ENCODE measurements around the gene PCDH15.

Gene PCDH15

DNA sequence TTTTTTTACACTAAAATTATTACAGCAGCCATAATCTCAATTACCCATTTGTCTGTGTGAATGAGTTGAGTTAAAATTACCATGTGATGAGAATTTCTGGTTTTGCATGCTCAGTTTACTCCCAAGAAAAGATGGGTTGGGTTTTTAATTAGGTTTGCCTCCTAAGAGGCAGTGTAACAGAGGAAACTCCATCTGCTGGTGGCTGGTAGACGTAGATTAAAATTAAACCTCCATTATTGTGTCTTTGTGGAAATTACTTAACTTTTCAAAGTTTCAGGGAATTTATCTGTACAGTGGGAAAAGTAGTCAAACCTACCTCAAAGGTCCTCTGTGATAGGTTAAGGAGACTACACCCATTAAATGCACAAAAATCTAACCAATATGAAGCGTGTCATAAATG is 954.2 kb downstream of the PCDH15 start:
- no peak for DNase-seq (ENCODE audit: low spot score)

DNA sequence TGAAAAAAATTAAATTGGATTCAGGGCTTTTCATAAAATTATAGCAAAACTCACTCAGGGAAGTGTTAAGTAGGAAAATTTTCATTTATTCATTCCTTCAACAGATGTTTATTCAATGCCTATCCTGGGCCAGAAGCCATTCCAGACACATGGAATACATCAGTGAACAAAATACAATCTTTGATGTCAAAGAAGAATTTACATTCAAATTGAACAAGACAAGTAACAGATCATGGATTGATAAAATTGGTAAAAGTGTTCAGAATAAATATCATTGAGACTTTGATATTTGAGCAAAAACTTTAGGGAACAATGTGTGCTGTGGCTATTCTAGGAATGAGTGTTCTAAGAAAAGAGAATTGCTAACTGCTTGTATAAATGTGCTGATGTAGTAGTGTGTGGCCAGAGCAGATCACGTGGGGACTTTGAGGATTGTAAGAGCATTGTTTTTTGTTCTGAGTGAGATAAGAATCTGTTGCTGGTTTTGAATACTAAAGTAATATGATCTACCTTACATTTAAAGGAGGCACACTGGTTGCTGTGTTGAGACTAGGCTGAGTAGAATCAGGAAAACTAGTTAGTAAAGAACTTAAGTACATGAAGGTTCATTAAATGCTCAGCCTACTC is 957.2 kb downstream of the PCDH15 start:
- no peak for DNase-seq (ENCODE audit: low spot score)

DNA sequence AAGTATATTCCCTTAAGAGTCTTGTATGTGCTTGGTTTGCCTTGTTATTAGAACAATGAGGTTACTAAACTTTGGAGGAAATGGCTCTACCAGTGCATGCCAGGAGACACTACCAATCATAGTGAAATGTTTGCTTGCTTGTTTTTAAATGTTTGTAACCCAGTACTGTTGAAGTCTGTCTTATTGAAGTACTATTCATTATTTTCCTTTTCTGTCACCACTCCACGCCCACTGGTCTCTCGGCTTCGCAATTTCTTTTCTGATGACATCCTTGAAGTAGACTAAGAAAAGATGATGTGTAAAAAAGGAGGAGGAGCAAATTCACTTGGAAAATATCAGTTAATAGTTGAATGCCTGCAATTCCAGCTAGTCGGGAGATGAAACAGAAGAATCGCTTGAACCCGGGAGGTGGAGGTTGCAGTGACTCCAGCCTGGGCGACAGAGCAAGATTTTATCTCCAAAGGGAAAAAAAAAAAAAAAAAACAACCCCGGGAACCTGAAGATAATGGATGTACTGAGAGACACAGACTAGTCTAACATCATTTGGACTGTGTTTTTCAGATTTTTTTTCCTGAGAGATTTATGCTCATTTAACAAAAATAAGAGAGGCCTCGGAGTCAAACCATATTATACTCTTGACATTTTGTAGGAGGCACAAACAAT is 959.4 kb downstream of the PCDH15 start:
- DNase-seq (ENCODE audit: low spot score): no peak

DNA sequence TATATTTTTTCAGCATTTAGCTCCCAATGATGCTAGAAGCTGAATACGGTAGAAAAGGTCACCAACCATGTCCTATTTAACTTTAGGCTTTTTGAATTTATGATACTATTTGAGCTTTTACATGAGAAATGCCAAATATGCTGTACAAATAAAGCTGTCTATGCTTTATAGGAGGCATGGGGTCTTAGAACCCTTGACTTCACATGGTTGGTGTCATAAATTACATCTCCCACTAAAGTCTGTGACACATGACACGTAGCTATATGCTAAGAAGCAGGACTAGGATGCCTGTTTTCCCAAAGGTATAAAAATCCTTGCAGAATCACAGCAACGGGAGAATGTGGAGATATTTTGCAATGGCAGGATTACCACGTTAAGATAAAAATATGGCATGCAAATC is 960.4 kb downstream of the PCDH15 start:
- no peak for DNase-seq (ENCODE audit: low spot score)

DNA sequence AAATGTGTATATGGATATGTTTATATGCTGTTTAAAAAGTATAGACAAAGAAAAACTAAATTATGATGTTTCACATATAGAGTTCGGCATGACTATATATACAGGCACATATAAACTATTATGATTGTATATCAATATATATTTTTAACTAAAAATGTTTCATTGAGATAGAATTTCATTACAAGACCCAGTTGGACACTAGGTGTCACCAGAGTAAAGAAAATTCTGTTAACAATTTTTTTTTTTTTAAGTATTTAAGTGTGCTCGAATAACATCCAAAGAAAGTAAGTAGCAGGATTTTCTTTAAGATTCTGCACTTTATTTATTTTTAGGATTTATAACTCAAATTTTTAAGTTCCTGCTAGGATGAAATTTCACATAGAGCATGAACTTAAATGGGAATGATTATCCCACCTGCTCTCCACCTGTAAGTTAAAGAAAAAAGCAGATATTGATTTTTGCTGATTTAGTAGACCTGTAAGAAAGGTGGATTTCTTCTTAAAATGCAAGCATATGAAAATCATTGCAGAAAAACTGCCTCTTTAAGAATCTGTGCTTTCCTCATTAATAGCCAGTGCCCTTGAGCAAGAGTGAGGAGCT is 961.5 kb downstream of the PCDH15 start:
- no peak for DNase-seq (ENCODE audit: low spot score)

DNA sequence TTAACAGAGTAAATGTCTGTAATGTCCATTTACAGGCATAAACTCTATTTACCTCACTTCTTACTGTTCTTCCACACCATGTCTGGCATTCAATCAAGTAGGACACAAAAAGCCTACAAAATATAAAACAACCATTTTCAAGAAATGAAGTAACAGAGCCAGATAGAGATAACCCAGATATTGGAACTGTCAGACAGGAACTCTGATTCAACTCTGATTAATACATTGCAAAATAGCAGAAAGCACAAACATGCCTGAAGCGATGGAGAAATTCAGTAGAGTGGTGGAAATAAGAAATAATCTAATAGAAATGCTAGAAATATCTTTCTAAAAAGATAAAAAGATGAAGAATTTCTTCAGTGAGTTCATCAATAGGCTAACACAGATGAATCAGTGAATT is 964.4 kb downstream of the PCDH15 start:
- no peak for DNase-seq (ENCODE audit: low spot score)

DNA sequence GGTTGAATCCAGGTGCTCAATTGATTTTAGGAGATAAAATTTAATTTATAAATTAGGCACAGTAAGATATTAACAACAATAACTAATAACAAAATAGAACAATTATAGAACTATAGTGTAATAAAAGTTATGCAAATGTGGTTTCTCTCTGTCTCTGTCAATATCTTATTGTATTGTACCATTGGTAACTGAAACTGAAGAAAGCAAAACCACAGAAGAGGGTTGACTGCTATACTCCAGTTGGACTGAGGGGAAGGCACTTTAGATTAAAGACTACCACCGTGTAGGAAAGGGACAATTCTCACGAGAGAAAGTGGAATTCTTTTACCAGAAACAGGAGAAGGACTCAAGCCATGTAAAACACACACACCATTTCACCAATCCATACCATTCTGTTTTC is 967.1 kb downstream of the PCDH15 start:
- DNase-seq (ENCODE audit: low spot score): no peak

DNA sequence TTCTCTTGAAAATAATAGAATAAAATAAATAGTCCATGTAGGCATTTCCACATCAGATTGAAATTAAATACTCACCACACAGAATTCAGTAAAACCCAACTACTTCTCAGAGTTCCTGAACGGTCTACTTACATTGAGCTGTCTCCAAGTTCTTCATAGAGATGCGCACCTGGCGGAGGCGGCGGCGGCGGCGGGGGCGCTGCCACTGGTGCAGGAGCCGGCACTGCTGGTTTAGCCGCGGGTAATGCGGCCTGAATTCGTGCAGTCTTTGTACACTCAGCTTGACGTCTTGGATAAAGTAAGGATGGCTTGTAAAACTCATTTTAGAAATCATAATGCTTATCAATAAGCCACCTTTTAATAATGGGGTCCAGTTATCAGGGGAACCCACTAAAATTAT is 973.8 kb downstream of the PCDH15 start:
- DNase-seq (ENCODE audit: low spot score): no peak

DNA sequence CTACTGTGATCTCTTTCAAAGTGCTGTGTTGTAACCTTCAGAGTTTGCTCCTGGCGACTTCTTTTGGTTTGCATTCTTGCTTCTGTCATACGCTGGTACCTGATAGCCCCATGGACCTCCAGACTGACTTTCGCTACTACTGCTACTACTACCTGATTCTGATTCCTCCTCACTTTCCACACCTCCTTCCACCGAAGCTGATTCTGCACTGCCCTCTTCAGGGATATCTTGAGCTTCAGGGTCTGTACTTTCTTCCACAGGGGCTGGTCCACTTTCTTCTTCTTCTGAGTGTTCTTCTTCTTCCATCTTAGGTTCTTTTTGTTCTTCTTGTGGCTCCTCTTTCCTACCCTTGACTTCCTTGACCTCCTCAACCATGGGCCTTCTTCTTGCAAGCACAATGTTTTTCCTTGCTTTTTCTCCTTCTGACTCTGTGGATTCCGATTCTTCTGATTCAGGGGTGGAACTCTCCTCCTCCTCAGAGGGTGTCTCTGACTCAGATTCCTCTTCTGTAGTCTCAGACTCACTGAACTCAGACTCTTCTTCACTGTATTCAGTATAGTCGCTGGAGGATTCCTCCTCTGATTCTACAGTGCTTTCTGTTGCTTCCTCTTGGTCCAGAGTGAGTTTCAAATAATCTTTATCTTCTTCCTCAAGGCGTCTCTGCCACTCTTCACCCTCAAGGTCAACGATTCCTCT is 992.2 kb downstream of the PCDH15 start:
- no peak for DNase-seq (ENCODE audit: low spot score)

DNA sequence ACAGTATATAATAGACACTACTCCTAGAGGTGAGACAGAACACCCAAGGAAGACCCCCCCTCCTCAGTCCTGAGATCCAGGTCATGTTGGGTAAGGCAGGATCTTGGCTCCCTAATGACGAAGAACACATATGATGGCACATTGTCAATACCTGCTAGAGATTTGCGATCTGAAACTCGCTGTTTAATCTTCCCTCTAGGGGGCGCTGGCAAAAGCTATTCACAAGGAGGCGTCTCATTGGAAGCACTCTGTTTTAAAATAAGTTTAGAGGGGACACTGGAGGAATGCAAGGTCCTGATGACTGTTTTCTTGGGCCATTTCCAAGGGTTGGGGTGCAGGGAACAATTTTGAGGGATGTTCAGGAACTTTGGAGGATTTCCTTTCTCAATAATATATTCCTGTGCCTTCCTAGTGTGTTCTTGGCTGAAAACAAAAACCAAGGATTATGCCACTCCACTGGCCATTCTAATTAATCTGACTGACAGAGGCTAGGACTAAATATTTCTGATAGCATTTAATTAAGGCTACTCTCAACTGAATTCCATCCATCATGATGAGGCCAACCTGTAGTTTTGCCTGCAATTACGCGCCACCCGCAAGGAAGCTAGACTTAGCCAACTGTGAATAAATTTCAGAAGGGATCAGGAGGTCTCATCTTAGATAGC is 1014.7 kb downstream of the PCDH15 start:
- DNase-seq (ENCODE audit: low spot score): no peak

DNA sequence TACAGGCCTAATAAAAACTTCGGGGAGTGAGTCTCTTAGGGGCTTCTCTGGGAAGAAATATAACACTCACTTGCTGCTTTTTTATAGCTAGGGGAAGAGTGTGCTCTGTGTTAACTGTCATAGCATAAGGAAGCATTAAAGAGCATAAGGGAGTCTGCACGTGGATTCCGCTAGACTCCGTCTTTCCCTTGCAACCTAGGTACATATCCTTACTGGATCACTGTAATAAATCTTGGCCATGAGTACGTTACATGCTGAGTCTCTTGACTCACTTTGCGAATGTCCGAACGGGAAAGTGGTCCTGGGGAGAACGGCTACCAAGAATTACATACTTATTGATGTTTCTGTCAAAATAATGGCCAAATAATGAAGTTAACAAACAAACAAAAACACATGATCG is 1029.3 kb downstream of the PCDH15 start:
- DNase-seq (ENCODE audit: low spot score): no peak

DNA sequence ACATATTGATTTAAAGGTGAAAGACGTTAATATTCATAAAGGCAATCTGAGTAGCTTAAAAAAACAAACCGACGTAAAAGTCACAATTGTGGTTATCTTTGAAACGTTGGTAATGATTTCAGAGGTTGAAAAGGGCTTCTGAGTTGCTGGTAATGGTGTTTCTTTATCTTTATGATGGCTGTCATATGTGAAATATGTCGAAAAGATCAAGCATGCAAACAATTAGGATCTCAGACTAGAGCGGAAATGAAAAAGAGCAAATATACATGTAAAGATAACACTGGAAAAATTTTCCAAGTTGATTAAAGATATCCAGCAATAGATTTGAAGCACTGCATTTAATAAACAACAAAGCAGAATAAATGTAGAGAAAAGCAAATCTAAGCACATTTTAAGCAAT is 1030.1 kb downstream of the PCDH15 start:
- DNase-seq (ENCODE audit: low spot score): no peak

DNA sequence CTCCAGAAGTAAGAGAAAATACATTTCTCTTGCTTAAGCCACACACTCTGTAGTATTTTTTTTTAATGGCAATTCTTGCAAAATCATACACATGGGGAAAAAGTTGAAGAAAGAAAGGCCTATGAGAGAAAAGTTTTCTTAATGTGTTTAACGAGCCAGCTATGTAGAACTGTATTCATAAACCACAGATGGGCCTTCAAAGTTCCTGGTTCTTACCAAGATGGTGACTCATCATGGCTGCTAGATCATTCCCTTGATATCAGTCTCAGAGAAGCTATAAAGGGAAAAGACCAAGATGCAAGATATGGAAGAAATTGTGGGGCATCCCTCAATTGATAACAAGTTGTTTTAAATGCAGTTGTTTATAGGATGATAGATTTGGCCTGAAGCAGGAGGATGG is 1035.7 kb downstream of the PCDH15 start:
- no peak for DNase-seq (ENCODE audit: low spot score)

DNA sequence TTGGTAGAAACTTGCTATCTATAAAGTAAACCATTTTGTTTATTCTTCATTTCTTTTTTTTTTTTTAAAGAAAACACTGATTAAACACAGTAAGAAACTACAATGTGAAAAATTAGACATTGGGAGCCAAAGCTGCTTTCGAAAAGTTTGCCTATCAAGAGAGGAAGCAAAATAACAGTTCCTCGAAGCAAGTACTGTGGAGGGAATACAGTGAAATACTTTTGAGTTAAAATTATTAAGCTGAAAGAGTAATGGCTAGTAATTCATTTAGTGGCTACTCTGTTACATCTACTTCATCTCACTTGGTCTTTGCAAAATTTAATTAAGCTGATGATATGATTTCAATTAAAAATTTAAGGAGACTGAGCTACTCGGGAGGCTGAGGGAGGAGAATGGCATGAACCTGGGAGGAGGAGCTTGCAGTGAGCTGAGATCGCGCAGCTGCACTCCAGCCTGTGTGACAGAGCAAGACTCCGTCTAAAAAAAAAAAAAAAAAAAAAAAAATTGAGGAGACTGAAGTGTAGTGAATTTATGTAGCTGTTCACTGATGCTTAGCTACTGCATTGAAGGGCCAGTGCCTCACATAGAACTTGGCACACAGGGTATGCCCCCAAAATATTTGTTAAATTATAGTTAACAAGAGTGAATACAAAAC is 1046.3 kb downstream of the PCDH15 start:
- DNase-seq (ENCODE audit: low spot score): no peak

All from activated CD4-positive, alpha-beta T cell treated with anti-CD3 and anti-CD28 coated beads, Interleukin-2, Interleukin-4, amounts not matched to agents 100 ng/mL and 50 ng/mL, durations not matched to agents 16 hours and 8 hours (primary cell).